ENCODE measurements around the gene GCK. TPM values are rescaled to one million over a fixed set of nuclear protein-coding genes. Genes with fewer than 3 reads are reported as not detected.

The GCK gene
- total RNA-seq, 1 donor from 2014 or later: 0.18 TPM

GRCh38 chr7:44120395-44120794 lies 68.8 kb downstream of the GCK start:
- intact Hi-C loops (cut with micrococcal nuclease): no loop called here

DNA sequence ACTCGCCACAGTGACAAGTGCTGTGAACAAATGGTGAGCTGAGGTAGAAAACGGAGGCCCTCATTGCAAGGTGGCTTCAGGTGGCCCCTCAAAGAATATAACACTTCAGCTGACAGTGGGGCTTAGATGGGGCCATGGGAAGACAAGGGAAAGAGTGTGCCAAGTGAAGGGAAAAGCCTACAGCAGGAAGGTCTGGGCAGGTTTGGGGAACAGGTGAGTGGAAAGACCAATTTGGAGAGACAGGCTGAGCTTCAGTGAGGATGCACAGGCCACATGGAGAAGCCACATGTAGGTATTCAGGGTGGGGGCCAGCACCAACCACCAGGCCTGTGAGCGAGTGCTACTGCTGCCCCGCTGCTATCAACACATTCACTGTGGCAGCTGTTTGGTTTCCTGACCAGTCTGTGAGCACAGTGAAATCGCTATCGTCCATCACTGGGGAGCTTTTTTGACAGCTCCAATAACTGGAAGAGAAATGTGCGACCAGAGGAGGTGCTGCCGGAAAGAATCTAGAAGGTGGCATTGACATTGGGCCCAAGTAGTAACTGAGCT lies 69.3 kb downstream of the GCK start:
- intact Hi-C loops (cut with micrococcal nuclease): no loop called here

DNA sequence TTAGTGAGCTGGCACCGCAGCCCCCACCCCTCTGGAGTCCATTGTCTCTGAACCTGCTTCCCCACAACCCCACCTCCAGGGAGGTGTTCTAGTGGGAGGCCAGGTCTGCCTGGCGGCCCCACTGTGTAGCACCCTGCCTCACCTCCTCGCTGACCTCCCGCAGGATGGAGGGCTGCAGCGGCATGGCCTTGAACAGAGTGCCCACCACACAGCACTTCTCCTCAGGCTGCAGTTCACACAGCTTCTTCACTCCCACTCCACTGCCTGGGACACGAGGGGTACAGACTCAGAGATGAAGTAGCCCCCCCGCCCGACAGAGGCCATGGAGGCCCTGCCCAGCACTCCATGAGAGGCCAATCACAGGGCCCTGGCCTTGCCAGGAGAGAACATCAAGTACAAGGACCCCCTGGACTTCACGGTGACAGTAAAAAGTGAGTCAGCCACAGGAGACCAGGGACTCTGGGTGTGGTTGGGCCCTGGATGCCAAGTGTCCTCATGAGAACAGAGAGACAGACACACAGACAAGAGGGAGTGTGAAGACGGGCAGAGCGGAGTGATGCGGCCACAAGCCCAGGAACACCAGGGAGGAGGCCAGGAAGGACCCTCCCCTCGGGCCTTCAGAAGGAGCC lies 71.3 kb downstream of the GCK start:
- intact Hi-C loops (cut with micrococcal nuclease): no loop called here

GRCh38 chr7:44116789-44117666 lies 72.2 kb downstream of the GCK start:
- intact Hi-C loops (cut with micrococcal nuclease): no loop called here

GRCh38 chr7:44116087-44116788 lies 73.0 kb downstream of the GCK start:
- intact Hi-C loops (cut with micrococcal nuclease): no loop called here

DNA sequence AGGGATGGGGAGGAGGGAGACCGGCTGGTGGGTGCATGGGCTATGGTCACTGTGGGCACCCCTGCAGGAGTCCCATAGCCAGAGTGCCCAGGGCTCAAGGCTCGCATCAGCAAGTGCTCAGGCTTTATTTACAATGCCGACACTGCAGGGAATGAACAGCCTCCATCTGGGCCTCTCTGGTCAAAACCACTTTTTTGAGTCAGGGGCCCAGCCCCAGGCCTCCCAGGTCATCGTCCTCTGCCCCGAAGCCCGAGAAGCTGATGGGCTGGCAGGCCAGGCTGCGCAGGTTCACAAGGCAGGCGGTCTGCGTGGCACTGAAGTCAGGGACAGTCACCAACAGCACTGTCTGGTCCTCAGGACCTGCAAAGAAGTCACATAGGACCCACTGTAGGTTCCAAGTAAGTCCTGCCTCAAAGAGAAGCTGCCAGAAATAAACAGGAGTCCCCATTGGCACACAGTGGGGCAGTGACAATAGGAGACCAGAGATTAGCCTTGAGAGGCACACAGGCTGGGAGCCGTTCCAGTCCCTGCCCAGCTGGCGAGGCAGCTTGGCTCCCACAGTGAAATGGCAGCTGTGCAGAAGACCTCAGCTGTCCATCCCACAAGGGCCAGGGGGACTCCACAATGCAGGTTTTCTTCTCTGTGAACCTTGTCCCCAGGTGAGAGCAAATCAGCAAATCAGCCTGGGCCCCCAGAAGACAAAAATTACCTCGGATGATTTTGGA lies 74.5 kb downstream of the GCK start:
- intact Hi-C loops (cut with micrococcal nuclease): no loop called here

- intact Hi-C loops (cut with micrococcal nuclease): no loop called here
Measured at GRCh38 chr7:44113764-44114354, 75.4 kb downstream of the GCK start.

- intact Hi-C loops (cut with micrococcal nuclease): no loop called here
Measured at GRCh38 chr7:44112997-44113763, 76.1 kb downstream of the GCK start.

- intact Hi-C loops (cut with micrococcal nuclease): no loop called here
Measured at GRCh38 chr7:44112231-44112996, 76.8 kb downstream of the GCK start.

DNA sequence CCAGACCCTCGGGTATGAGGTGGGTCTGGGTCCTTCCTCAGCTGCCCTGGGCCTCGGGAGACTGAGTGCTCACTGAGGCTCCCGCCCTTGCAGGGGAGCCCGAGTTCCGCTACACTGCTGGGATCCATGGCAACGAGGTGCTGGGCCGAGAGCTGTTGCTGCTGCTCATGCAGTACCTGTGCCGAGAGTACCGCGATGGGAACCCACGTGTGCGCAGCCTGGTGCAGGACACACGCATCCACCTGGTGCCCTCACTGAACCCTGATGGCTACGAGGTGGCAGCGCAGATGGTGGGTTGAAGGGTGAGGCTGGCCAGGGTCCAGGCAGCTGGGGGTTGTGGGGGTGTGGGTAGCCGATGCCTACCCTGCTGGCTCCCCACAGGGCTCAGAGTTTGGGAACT lies 77.5 kb downstream of the GCK start:
- intact Hi-C loops (cut with micrococcal nuclease): no loop called here

DNA sequence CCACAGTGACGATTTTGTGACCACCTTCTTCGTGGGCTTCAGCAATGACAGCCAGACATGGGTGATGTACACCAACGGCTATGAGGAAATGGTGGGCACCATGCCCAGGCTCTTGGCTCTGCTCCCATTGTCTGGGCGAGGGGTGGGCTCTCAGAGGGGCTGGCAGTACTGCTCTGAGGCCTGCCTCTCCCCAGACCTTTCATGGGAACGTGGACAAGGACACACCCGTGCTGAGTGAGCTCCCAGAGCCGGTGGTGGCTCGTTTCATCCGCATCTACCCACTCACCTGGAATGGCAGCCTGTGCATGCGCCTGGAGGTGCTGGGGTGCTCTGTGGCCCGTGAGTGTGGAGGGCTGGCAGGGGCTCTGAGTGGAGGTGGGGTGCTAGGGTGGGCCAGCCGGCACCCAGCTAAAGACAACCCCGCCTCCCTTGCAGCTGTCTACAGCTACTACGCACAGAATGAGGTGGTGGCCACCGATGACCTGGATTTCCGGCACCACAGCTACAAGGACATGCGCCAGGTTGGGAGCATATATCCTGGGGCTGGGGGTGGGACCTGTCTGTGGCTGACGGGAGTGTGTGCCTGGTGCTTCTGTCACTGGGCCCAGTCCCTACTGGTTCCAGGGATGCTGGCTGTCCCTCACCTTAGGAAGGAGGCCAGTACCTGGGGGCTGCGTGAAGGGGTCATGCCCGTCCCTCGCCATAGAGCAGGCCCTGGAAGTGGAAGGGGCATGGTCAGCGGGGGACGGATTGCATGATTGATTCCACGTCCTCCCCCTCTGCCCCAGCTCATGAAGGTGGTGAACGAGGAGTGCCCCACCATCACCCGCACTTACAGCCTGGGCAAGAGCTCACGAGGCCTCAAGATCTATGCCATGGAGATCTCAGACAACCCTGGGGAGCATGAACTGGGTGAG lies 78.3 kb downstream of the GCK start:
- intact Hi-C loops (cut with micrococcal nuclease): no loop called here

- intact Hi-C loops (cut with micrococcal nuclease): no loop called here
Measured at GRCh38 chr7:44109991-44110390, 79.2 kb downstream of the GCK start.

DNA sequence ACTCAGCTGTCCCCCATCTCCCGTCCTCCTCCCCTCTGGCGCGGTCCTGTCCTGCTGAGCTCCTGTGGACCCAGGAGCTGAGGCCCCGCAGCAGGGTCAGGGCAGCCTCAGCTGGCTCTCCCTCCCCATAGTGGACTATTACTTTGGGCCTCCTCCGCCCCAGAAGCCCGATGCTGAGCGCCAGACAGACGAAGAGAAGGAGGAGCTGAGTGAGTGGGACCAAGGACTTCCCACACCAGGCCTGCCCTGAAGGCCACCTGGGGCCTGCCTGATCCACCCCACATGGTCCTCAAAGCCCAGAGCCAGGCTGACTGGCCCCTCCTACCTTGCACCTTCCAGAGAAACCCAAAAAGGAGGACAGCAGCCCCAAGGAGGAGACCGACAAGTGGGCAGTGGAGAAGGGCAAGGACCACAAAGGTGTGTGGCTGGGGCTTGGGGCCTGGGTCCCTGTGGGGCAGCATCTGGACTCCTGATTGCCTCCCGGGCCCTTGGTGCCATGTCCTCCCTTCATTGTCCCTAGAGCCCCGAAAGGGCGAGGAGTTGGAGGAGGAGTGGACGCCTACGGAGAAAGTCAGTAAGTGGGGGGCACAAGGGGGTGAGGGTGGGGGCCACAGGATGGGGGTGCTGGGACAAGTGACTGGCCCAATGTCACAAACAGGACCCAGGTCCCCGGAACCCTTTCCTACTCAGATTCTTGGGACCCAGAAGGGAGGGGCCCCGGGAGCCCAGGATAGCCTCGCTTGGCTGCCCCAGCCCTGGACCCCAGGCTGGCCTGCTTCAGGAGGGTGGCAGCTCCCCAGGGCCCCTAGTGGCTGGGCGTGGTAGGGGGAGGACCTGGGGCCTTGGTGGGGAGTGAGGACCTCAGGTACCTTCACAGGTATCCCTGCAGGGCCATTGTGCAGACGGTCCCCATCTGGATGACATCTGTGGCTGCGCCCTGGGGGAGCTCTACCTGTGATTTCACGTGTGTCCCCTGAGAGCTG lies 80.2 kb downstream of the GCK start:
- intact Hi-C loops (cut with micrococcal nuclease): no loop called here

DNA sequence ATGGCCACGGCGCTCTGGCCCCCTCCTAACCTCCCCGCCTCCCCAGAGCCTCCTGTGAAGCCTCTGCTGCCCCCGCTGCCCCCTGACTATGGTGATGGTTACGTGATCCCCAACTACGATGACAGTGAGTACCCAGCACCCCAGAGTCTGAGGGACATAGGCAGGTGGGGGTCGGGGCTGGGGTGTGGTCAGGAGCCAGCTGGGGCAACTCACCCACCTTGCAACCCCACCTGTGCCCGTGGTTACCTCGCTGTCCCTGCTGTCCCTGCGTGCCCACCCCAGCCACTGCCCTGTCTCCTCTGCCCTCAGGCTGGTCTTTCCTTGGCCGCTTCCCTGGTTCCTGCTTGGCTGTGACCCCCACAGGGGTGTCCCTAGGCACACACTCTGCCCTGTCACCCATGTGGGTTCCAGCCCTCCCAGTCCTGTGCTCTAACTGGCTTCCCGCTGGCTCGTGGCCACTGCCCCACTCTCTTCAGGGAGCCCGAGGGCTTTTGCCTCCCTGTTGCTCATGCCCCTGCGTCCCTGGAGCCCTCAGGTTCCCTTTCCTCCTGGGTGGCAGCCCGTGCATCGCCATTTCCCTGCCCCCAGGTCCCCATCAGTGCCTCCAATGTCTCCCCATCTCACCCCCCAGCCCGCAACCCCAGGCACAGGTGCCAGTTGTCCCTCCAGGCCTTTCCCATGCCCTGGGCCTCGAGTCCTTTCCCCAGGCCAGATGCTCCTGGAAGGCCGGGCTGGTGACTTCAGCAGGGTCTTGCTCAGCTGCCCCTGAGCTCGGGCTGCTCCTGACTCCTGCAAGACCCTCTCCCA lies 81.1 kb downstream of the GCK start:
- intact Hi-C loops (cut with micrococcal nuclease): no loop called here

GRCh38 chr7:44107116-44107960 lies 81.9 kb downstream of the GCK start:
- intact Hi-C loops (cut with micrococcal nuclease): no loop called here
